OCI-LY3 (cell line): Measurements from ENCODE around the gene GHRHR.

Source experiments
- H2AFZ ChIP-seq: fragments of 200-600, 300-600 bp; shearing (Covaris generic); 2 replicates; pipeline ENCODE4 v1.6.0; 2014; ENCODE audit warnings: antibody characterized with exemption, low read depth, low read length
- H3K27ac ChIP-seq: fragments of 200-600, 300-600 bp; sonication (generic); 2 replicates; pipeline ENCODE4 v1.5.1; 2014; ENCODE audit warnings: mild to moderate bottlenecking, low read length, moderate library complexity, mixed read lengths
- H3K27me3 ChIP-seq: fragments of 200-600, 300-600 bp; sonication (generic); 2 replicates; pipeline ENCODE4 v1.6.1; 2014; ENCODE audit warnings: low read depth, low read length, mixed read lengths
- H3K36me3 ChIP-seq: fragments of 200-600, 300-600 bp; sonication (generic); replicated peaks from 2 replicates; pipeline ENCODE3; 2014; ENCODE audit warnings: low read depth, low read length, mixed read lengths
- H3K4me1 ChIP-seq: fragments of 300-600, 200-600 bp; sonication (generic); 2 replicates; pipeline ENCODE4 v1.6.1; 2014; ENCODE audit warnings: low read length, mixed read lengths
- H3K4me2 ChIP-seq: fragments of 200-600, 300-600 bp; sonication (generic); 2 replicates; pipeline ENCODE4 v1.6.1; 2014; ENCODE audit warnings: low read length, mixed read lengths
- H3K4me3 ChIP-seq: fragments of 300-600, 200-600 bp; sonication (generic); 2 replicates; pipeline ENCODE4 v1.5.1; 2014; ENCODE audit warnings: antibody characterized with exemption, mild to moderate bottlenecking, low read length, moderate library complexity
- H3K79me2 ChIP-seq: fragments of 300-600, 200-600 bp; shearing (Covaris generic); 2 replicates; pipeline ENCODE4 v1.6.1; 2014; ENCODE audit warnings: mild to moderate bottlenecking, low read length, mixed read lengths
- H3K9ac ChIP-seq: fragments of 300-600, 200-600 bp; shearing (Covaris generic); 2 replicates; pipeline ENCODE4 v1.6.0; 2014; ENCODE audit warnings: mild to moderate bottlenecking, low read length, moderate library complexity
- H3K9me3 ChIP-seq: fragments of 200-600, 300-600 bp; shearing (Covaris generic); 2 replicates; pipeline ENCODE4 v1.6.1; 2014; ENCODE audit warnings: low read length, mixed read lengths; ENCODE audit not compliant: insufficient read depth
- H4K20me1 ChIP-seq: fragments of 200-600, 300-600 bp; sonication (generic); 2 replicates; pipeline ENCODE4 v1.6.1; 2016; ENCODE audit warnings: low read length, mixed read lengths; ENCODE audit not compliant: insufficient read depth
- EZH2phosphoT487 ChIP-seq: fragments of 200-600 bp; shearing (Covaris generic); IDR thresholded peaks from 2 replicates; pipeline ENCODE4 v1.6.1; 2018; ENCODE audit warnings: antibody characterized with exemption, mixed run types, low read depth
- TF ChIP-seq, protein P1 (sequence below): fragments of 200-600, 300-600 bp; sonication (generic); IDR thresholded peaks from 2 replicates; pipeline ENCODE4 v1.5.1; 2014; ENCODE audit warnings: antibody characterized with exemption, low read length, low read depth

Gene GHRHR

DNA sequence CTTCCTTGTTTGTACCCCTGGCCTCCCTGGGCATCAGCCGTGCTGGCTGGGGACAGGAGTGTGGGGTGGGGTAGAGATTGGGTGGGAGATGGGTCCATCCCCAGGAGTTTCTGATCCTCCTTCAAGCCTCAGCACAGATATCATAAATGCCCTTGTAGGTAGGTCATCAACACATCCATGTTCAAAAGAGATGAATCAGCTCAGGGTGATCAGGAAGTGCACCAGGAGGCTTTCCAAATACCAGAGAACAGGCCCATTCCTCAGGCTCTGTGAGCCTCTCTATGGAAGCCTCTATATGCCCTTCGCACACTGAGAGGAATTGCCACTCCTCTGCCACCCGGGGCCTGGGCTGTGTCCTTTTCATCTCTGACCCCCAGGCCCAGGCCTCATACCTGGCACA is 56.4 kb downstream of the GHRHR start:
- TF ChIP-seq, protein P1, sequence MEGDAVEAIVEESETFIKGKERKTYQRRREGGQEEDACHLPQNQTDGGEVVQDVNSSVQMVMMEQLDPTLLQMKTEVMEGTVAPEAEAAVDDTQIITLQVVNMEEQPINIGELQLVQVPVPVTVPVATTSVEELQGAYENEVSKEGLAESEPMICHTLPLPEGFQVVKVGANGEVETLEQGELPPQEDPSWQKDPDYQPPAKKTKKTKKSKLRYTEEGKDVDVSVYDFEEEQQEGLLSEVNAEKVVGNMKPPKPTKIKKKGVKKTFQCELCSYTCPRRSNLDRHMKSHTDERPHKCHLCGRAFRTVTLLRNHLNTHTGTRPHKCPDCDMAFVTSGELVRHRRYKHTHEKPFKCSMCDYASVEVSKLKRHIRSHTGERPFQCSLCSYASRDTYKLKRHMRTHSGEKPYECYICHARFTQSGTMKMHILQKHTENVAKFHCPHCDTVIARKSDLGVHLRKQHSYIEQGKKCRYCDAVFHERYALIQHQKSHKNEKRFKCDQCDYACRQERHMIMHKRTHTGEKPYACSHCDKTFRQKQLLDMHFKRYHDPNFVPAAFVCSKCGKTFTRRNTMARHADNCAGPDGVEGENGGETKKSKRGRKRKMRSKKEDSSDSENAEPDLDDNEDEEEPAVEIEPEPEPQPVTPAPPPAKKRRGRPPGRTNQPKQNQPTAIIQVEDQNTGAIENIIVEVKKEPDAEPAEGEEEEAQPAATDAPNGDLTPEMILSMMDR: no peak
- no peak for TF ChIP-seq EZH2phosphoT487
- H3K4me1 ChIP-seq: no peaks in the 10 kb centered on the region
- no peak overlapping the region for H3K27ac ChIP-seq
- H3K9ac ChIP-seq: no peak overlapping the region
- H3K79me2 ChIP-seq: no peaks in the 10 kb centered on the region
- H3K9me3 ChIP-seq: no peaks in the 10 kb centered on the region
- no peak overlapping the region for H3K4me2 ChIP-seq
- H2AFZ ChIP-seq: no peak overlapping the region
- no peaks in the 10 kb centered on the region for H3K36me3 ChIP-seq
- H3K27me3 ChIP-seq: no peaks in the 10 kb centered on the region
- H4K20me1 ChIP-seq: no peaks in the 10 kb centered on the region
- no peak overlapping the region for H3K4me3 ChIP-seq

DNA sequence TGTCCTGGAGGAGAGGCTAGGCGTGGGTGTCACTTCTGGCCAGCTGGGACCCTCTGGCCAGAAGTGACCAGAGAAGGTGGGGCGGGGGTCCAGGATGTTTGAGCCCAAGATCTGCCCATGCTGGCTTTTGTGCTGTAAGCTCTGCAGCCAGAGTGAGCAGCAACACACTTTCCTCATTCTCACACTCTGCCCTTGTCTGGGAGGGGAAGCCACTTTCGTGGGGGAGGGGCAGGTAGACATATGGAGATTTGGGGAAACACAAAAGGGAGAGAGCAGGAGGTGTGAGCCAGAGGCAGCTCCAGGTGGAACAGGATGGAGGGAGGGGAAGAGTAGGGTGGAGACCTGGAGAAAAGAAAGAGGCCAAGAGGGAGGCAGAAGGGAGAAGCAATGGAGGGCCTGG is 56.9 kb downstream of the GHRHR start:
- TF ChIP-seq, protein P1: no peak
- TF ChIP-seq EZH2phosphoT487: no peak
- no peaks in the 10 kb centered on the region for H3K36me3 ChIP-seq
- H3K9me3 ChIP-seq: no peaks in the 10 kb centered on the region
- H3K27me3 ChIP-seq: no peaks in the 10 kb centered on the region
- no peaks in the 10 kb centered on the region for H3K79me2 ChIP-seq
- no peak overlapping the region for H2AFZ ChIP-seq
- H3K27ac ChIP-seq: no peak overlapping the region
- no peak overlapping the region for H3K4me2 ChIP-seq
- H3K4me3 ChIP-seq: no peak overlapping the region
- no peak overlapping the region for H3K9ac ChIP-seq
- H4K20me1 ChIP-seq: no peaks in the 10 kb centered on the region
- H3K4me1 ChIP-seq: no peaks in the 10 kb centered on the region

DNA sequence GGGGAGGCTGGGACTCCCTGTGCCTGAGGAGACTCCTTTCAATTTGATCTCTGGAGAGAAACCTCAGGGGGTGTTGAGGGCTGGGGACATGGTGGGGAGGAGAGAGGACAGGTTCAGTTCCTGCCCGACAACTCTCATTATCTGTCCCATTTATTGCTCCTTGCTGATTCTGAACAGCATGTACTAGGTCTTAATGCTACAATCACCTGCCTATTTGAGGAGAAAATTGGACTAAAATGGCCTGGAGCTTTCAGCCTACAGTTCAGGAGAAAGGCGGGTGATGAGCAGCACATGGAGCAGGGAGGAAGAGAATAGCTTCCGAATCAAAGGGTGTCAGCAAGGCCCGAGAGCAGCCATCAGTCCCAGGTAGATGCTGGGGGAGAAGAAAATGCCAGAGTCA is 58.4 kb downstream of the GHRHR start:
- H3K9ac ChIP-seq: no peak overlapping the region
- no peaks in the 10 kb centered on the region for H4K20me1 ChIP-seq
- H3K36me3 ChIP-seq: no peaks in the 10 kb centered on the region
- H3K27me3 ChIP-seq: no peaks in the 10 kb centered on the region
- H3K27ac ChIP-seq: no peak overlapping the region
- H3K4me2 ChIP-seq: no peak overlapping the region
- H3K4me3 ChIP-seq: no peak overlapping the region
- no peaks in the 10 kb centered on the region for H3K4me1 ChIP-seq
- no peak overlapping the region for H2AFZ ChIP-seq
- no peak for TF ChIP-seq EZH2phosphoT487
- TF ChIP-seq, protein P1: no peak
- no peaks in the 10 kb centered on the region for H3K9me3 ChIP-seq
- H3K79me2 ChIP-seq: no peaks in the 10 kb centered on the region

DNA sequence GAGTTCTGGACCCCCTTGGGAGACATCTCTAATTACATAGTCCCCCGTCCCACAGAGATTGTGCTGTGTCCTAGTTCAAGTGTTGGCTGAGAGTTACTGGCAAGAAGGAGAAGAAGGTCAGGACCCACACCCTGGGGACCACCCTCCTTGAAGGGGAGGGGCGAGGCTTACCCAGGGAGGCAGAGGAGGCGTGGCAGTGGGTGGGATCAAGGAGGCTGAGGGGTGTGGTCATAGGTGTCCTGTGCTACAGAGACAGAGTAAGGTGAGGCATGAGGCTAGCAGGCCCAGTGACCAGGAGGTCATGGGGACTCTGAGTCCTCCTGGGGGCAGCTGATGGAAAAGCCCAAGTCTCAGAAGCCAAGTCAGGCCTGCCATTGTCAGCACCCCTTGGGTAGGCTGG is 59.0 kb downstream of the GHRHR start:
- Histone ChIP-seq H3K4me1 (no peaks in the 10 kb centered on the region), H3K9me3 (no peaks in the 10 kb centered on the region), H3K9ac (no peak overlapping the region), H4K20me1 (no peaks in the 10 kb centered on the region), H3K27me3 (no peaks in the 10 kb centered on the region), H3K4me2 (no peak overlapping the region), H3K79me2 (no peaks in the 10 kb centered on the region), H3K27ac (no peak overlapping the region), H3K4me3 (no peak overlapping the region), H3K36me3 (no peaks in the 10 kb centered on the region), H2AFZ (no peak overlapping the region)
- TF ChIP-seq, protein P1: no peak
- no peak for TF ChIP-seq EZH2phosphoT487
